ENCODE results near the gene CDK11B.

The CDK11B gene

GRCh38 chr1:1599030-1599934 is 59.5 kb downstream of the CDK11B start:
- no CpG with 5 or more reads among the region's 111 CpGs for WGBS (ENCODE audit: extremely low coverage, insufficient coverage, insufficient read length)
- no peaks in the 10 kb centered on the region for H3K79me2 ChIP-seq (ENCODE audit: control insufficient read depth, insufficient read depth, low read length, poor library complexity)

DNA sequence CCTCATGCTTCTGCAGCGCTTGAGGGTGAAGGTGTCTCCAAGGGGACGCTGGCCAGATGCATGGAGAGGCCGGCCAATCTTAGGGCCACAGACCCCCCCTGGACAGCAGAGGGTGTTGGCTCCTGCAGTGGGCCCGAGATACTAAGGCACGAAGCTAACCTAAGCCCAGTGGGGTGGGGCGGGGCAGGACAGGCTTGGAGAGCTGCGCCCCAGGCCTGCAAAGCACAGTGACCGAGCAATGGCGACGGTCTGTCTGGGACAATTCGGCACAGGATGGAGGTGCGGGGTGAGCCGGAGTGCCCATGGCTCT is 60.1 kb downstream of the CDK11B start:
- Histone ChIP-seq H3K18ac (ENCODE audit: low read length) (no peak overlapping the region), H3K4me3 (ENCODE audit: low read depth, low read length) (no peak overlapping the region), H3K79me1 (ENCODE audit: low read length) (no peaks in the 10 kb centered on the region), H4K91ac (ENCODE audit: low read depth, low read length) (no peak overlapping the region), H3K27me3 (ENCODE audit: insufficient read depth, low read length) (peaks cover 26% of the 10 kb centered on the region), H3K14ac (ENCODE audit: low read length) (no peak overlapping the region), H3K4me2 (ENCODE audit: low read length) (no peak overlapping the region), H4K12ac (ENCODE audit: low read depth, low read length) (no peak overlapping the region), H2AK5ac (ENCODE audit: low read length) (no peak overlapping the region), H3K27ac (ENCODE audit: low read depth, low read length) (no peak overlapping the region), H3K4ac (ENCODE audit: low read depth, low read length) (no peak overlapping the region), H3K79me2 (ENCODE audit: control insufficient read depth, insufficient read depth, low read length, poor library complexity) (no peaks in the 10 kb centered on the region), H3K23ac (ENCODE audit: low read length) (no peak overlapping the region), H3K4me1 (ENCODE audit: control insufficient read depth in 1 of 2, insufficient read depth in 2 of 2, low read length in 2 of 2) (peaks cover 9% of the 10 kb centered on the region in 2 experiments), H3K9me3 (ENCODE audit: insufficient read depth, low read depth, low read length) (peaks cover 9% of the 10 kb centered on the region), H3K36me3 (ENCODE audit: control insufficient read depth in 1 of 2, insufficient read depth in 2 of 2, low read length in 2 of 2) (no peaks in the 10 kb centered on the region), H2BK5ac (ENCODE audit: low read depth, low read length, poor library complexity) (no peak overlapping the region), H3K9ac (ENCODE audit: low read length) (no peak overlapping the region), H2BK120ac (ENCODE audit: insufficient read depth, low read length, poor library complexity) (no peak overlapping the region), H2BK12ac (ENCODE audit: low read length) (no peak overlapping the region), H2AFZ (ENCODE audit: insufficient read depth, low read length, poor library complexity) (no peak overlapping the region), H4K8ac (ENCODE audit: low read depth, low read length) (no peak overlapping the region)
- WGBS (ENCODE audit: extremely low coverage, insufficient coverage, insufficient read length), result no CpG with 5 or more reads among the region's 13 CpGs
- no peak for DNase-seq

More at GRCh38 chr1:1599030-1599934, 59.5 kb downstream of the CDK11B start:
- Histone ChIP-seq H3K79me1 (ENCODE audit: low read length) (no peaks in the 10 kb centered on the region), H3K4me2 (ENCODE audit: low read length) (peak overlapping the region; percentile 68), H2BK5ac (ENCODE audit: low read depth, low read length, poor library complexity) (no peak overlapping the region), H2AK5ac (ENCODE audit: low read length) (no peak overlapping the region), H2AFZ (ENCODE audit: insufficient read depth, low read length, poor library complexity) (peak overlapping the region; percentile 79), H3K27ac (ENCODE audit: low read depth, low read length) (no peak overlapping the region), H3K4me3 (ENCODE audit: low read depth, low read length) (peak overlapping the region; percentile 19), H3K4me1 (ENCODE audit: control insufficient read depth in 1 of 2, insufficient read depth in 2 of 2, low read length in 2 of 2) (peaks cover 9% of the 10 kb centered on the region in 2 experiments), H4K12ac (ENCODE audit: low read depth, low read length) (no peak overlapping the region), H3K27me3 (ENCODE audit: insufficient read depth, low read length) (peaks cover 26% of the 10 kb centered on the region), H3K4ac (ENCODE audit: low read depth, low read length) (no peak overlapping the region), H2BK120ac (ENCODE audit: insufficient read depth, low read length, poor library complexity) (no peak overlapping the region), H3K23ac (ENCODE audit: low read length) (no peak overlapping the region), H3K36me3 (ENCODE audit: control insufficient read depth in 1 of 2, insufficient read depth in 2 of 2, low read length in 2 of 2) (no peaks in the 10 kb centered on the region), H3K18ac (ENCODE audit: low read length) (no peak overlapping the region), H3K14ac (ENCODE audit: low read length) (no peak overlapping the region), H4K8ac (ENCODE audit: low read depth, low read length) (no peak overlapping the region), H3K9me3 (ENCODE audit: insufficient read depth, low read depth, low read length) (peaks cover 9% of the 10 kb centered on the region), H3K9ac (ENCODE audit: low read length) (no peak overlapping the region), H4K91ac (ENCODE audit: low read depth, low read length) (no peak overlapping the region), H2BK12ac (ENCODE audit: low read length) (no peak overlapping the region)
- DNase-seq, result peak in 1 of 2 donors; percentile 47

GRCh38 chr1:1598051-1598719 is 60.6 kb downstream of the CDK11B start:
- Histone ChIP-seq H3K79me2 (ENCODE audit: control insufficient read depth, insufficient read depth, low read length, poor library complexity) (no peaks in the 10 kb centered on the region), H2BK12ac (ENCODE audit: low read length) (no peak overlapping the region), H4K8ac (ENCODE audit: low read depth, low read length) (no peak overlapping the region), H3K27me3 (ENCODE audit: insufficient read depth, low read length) (peaks cover 26% of the 10 kb centered on the region), H3K9ac (ENCODE audit: low read length) (no peak overlapping the region), H3K4me2 (ENCODE audit: low read length) (no peak overlapping the region), H3K14ac (ENCODE audit: low read length) (no peak overlapping the region), H3K18ac (ENCODE audit: low read length) (no peak overlapping the region), H3K79me1 (ENCODE audit: low read length) (no peaks in the 10 kb centered on the region), H3K9me3 (ENCODE audit: insufficient read depth, low read depth, low read length) (peaks cover 9% of the 10 kb centered on the region), H4K91ac (ENCODE audit: low read depth, low read length) (no peak overlapping the region), H3K23ac (ENCODE audit: low read length) (no peak overlapping the region), H4K12ac (ENCODE audit: low read depth, low read length) (no peak overlapping the region), H2AFZ (ENCODE audit: insufficient read depth, low read length, poor library complexity) (no peak overlapping the region), H2BK120ac (ENCODE audit: insufficient read depth, low read length, poor library complexity) (no peak overlapping the region), H3K36me3 (ENCODE audit: control insufficient read depth in 1 of 2, insufficient read depth in 2 of 2, low read length in 2 of 2) (no peaks in the 10 kb centered on the region), H2AK5ac (ENCODE audit: low read length) (no peak overlapping the region), H3K4me1 (ENCODE audit: control insufficient read depth in 1 of 2, insufficient read depth in 2 of 2, low read length in 2 of 2) (peaks cover 9% of the 10 kb centered on the region in 2 experiments), H3K4ac (ENCODE audit: low read depth, low read length) (no peak overlapping the region), H3K4me3 (ENCODE audit: low read depth, low read length) (no peak overlapping the region), H3K27ac (ENCODE audit: low read depth, low read length) (no peak overlapping the region), H2BK5ac (ENCODE audit: low read depth, low read length, poor library complexity) (no peak overlapping the region)
- WGBS (ENCODE audit: extremely low coverage, insufficient coverage, insufficient read length), result no CpG with 5 or more reads among the region's 28 CpGs
- DNase-seq, result no peak

DNA sequence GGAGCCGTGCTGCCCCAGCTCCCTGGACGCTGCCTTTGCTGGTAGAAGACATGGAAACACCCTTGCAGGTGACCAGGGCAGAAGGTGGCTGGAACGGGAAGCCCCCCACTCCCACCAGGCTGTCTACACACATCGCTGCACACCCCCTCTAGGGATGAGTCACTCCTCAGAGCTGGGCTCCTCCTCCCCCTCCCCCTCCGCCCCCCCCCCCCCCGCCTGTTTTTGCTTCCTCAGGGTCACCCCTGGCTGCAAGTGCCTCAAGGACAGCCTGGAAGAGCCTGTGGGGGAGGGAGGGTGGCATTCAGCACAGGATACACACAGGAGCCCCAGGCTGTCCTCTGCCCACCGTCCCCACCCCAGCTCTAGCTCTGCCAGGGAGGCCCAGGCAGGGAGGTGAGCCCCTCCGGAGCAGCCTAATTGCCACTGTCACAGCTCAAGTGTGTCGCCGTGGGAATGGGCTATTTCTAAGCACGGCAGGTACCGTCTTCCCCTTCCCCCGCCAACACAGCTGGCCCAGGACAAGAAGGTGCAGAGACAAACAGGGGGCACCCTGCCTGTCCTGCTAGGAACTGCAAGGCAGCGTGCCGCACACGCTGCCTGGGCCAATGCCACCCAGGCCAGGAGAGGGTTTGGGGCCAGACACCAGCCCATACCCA is 61.4 kb downstream of the CDK11B start:
- H2AK5ac ChIP-seq (ENCODE audit: low read length), result no peak overlapping the region
- H3K14ac ChIP-seq (ENCODE audit: low read length), result no peak overlapping the region
- no CpG with 5 or more reads among the region's 16 CpGs for WGBS (ENCODE audit: extremely low coverage, insufficient coverage, insufficient read length)

More for the DNA sequence above, 61.4 kb downstream of the CDK11B start:
- no peak overlapping the region for H4K8ac ChIP-seq (ENCODE audit: low read depth, low read length)
- no peak overlapping the region for H3K27ac ChIP-seq (ENCODE audit: low read depth, low read length)
- no peaks in the 10 kb centered on the region for H3K79me2 ChIP-seq (ENCODE audit: control insufficient read depth, insufficient read depth, low read length, poor library complexity)
- H3K79me1 ChIP-seq (ENCODE audit: low read length), result no peaks in the 10 kb centered on the region
- no peak overlapping the region for H3K4me2 ChIP-seq (ENCODE audit: low read length)
- no peak overlapping the region for H2BK5ac ChIP-seq (ENCODE audit: low read depth, low read length, poor library complexity)
- no peak overlapping the region for H4K12ac ChIP-seq (ENCODE audit: low read depth, low read length)
- H3K18ac ChIP-seq (ENCODE audit: low read length), result no peak overlapping the region
- H3K23ac ChIP-seq (ENCODE audit: low read length), result no peak overlapping the region
- H3K4ac ChIP-seq (ENCODE audit: low read depth, low read length), result no peak overlapping the region
- H3K4me3 ChIP-seq (ENCODE audit: low read depth, low read length), result no peak overlapping the region
- no peak overlapping the region for H3K9ac ChIP-seq (ENCODE audit: low read length)
- peaks cover 9% of the 10 kb centered on the region for H3K9me3 ChIP-seq (ENCODE audit: insufficient read depth, low read depth, low read length)
- H2BK120ac ChIP-seq (ENCODE audit: insufficient read depth, low read length, poor library complexity), result no peak overlapping the region
- peaks cover 9% of the 10 kb centered on the region in 2 experiments for H3K4me1 ChIP-seq (ENCODE audit: control insufficient read depth in 1 of 2, insufficient read depth in 2 of 2, low read length in 2 of 2)
- H3K36me3 ChIP-seq (ENCODE audit: control insufficient read depth in 1 of 2, insufficient read depth in 2 of 2, low read length in 2 of 2), result no peaks in the 10 kb centered on the region
- peaks cover 26% of the 10 kb centered on the region for H3K27me3 ChIP-seq (ENCODE audit: insufficient read depth, low read length)
- no peak overlapping the region for H2BK12ac ChIP-seq (ENCODE audit: low read length)
- no peak overlapping the region for H4K91ac ChIP-seq (ENCODE audit: low read depth, low read length)
- no peak overlapping the region for H2AFZ ChIP-seq (ENCODE audit: insufficient read depth, low read length, poor library complexity)
- peak in 1 of 2 donors; percentile 37 for DNase-seq
